Gastrocnemius medialis (tissue), 4 donors: ENCODE results near the gene RADX.

Source experiments
- POLR2A ChIP-seq, 2 donors: fragments of 450-650 bp; IDR thresholded peaks; one replicate each; pipeline ENCODE4 v1.6.1; 2017; ENCODE audit warnings: antibody characterized with exemption in 2 of 2, mild to moderate bottlenecking in 2 of 2, moderate library complexity in 2 of 2
- TF ChIP-seq, protein P1 (sequence below), 5 experiments: fragments of 450-650 bp in 3 of 5; fragments of 200-600 bp in 2 of 5; sonication (generic) in 2 of 5; IDR thresholded peaks in 4 of 5; conservative IDR thresholded peaks in 1 of 5; 1 replicate in 4 of 5; 2 replicates in 1 of 5; pipeline ENCODE4 v1.5.1; 2016 to 2019; ENCODE audit warnings: antibody characterized with exemption in 5 of 5, mild to moderate bottlenecking in 3 of 5, moderate library complexity in 3 of 5

DNA sequence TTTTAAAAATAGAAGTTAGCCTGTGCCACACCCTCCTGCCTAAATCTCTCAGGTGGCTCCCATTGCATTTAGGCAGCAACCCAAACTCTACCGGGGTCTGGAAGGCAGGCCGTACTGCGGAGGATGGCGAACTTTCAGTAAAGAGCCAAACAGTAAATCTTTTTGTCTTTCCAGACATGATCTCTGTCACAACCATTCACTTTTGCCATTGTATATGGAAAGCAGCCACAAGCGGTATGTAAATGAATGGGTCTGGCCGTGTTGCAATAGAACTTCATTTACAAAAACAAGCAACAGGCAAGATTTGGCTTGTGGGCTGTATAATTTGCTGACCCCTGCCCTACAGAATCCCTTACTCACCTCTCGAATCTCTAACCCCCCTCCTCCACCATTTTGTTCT lies 3.3 kb downstream of the RADX start:
- TF ChIP-seq, protein P1, sequence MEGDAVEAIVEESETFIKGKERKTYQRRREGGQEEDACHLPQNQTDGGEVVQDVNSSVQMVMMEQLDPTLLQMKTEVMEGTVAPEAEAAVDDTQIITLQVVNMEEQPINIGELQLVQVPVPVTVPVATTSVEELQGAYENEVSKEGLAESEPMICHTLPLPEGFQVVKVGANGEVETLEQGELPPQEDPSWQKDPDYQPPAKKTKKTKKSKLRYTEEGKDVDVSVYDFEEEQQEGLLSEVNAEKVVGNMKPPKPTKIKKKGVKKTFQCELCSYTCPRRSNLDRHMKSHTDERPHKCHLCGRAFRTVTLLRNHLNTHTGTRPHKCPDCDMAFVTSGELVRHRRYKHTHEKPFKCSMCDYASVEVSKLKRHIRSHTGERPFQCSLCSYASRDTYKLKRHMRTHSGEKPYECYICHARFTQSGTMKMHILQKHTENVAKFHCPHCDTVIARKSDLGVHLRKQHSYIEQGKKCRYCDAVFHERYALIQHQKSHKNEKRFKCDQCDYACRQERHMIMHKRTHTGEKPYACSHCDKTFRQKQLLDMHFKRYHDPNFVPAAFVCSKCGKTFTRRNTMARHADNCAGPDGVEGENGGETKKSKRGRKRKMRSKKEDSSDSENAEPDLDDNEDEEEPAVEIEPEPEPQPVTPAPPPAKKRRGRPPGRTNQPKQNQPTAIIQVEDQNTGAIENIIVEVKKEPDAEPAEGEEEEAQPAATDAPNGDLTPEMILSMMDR (IDR thresholded peaks at IDR 0.05 in 4 of 5, conservative IDR thresholded peaks at IDR 0.05 in 1 of 5), result no peak
- no peak for TF ChIP-seq POLR2A (IDR thresholded peaks at IDR 0.05)
